CD4-positive, alpha-beta T cell treated with Interferon gamma for 1 hour (primary cell): ENCODE measurements around the gene TRIM49C.
"Not testable (repeated sequence)": the region's sequence is repeated elsewhere in the genome, so short reads cannot be mapped to it uniquely, and the experiment has no call there.

ENCODE experiments used
- DNase-seq: peaks from one replicate; pipeline ENCODE4 v3.0.0-alpha.2; 2020

The TRIM49C gene

GRCh38 chr11:90030806-90031205 is at the start of gene TRIM49C:
TSS of gene TRIM49C (plus strand) at chr11:90031106. CDS start at chr11:90035212, 4,106 bp downstream.
- not testable (repeated sequence) for DNase-seq

- DNase-seq = not testable (repeated sequence)
These were observed 6.7 kb upstream of the TRIM49C start for GRCh38 chr11:90024184-90024583.

- not testable (repeated sequence) for DNase-seq
These were observed 20.8 kb downstream of the TRIM49C start for GRCh38 chr11:90051591-90052209.

GRCh38 chr11:90052311-90052710 is 21.4 kb downstream of the TRIM49C start:
- DNase-seq = not testable (repeated sequence)

- DNase-seq = not testable (repeated sequence)
These were observed 22.6 kb downstream of the TRIM49C start for GRCh38 chr11:90053545-90053944.

GRCh38 chr11:90085650-90086049 is 54.7 kb downstream of the TRIM49C start, which contains the start of gene UBTFL1:
TSS of gene UBTFL1 (plus strand) at chr11:90085950. CDS start at chr11:90085950, 0 bp downstream.
- DNase-seq = not testable (repeated sequence)

- DNase-seq = not testable (repeated sequence)
These were observed 57.8 kb downstream of the TRIM49C start for GRCh38 chr11:90088731-90089130.
